Measurements from ENCODE around the gene AGPAT3. TPM values are rescaled to one million over a fixed set of nuclear protein-coding genes. Genes with fewer than 3 reads are reported as not detected.

AGPAT3 gene
- total and polyA plus RNA-seq, 2 donors (not counting 3 experiments of a cell fraction or from before 2014, with no cell fraction given) = 39.9 to 76.7 TPM

DNA sequence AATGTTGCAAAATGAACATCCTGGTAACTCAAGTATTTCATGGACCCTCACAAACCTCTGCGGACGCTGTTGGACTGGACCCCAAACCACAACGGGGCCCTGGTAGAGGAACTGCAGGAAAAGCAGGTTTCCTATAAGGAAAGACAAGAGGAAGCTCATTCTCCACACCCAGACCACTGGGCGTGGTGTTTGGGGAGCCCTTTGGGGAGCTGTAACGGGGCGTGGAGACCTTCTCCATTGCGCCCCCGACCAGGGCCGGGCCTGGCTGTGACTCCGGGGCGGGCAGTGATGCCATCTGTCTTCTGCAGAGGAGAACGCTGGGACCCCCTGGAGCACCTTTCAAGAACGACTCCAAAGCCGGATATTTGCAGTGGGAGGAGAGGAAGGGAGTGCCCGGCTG lies 30.0 kb upstream of the AGPAT3 start:
- Histone ChIP-seq H4K20me1 (replicated peaks; ENCODE audit: control insufficient read depth, extremely low read depth, insufficient read depth, low read length) (no peaks in the 10 kb centered on the region), H3K4me2 (ENCODE audit: insufficient read depth, low read length) (no peak overlapping the region), H3K4me1 (ENCODE audit: control insufficient read depth, extremely low read depth, insufficient read depth, low read length) (no peaks in the 10 kb centered on the region), H3K27ac (ENCODE audit: insufficient read depth, low read depth, low read length) (no peak overlapping the region), H3K27me3 (ENCODE audit: control insufficient read depth in 2 of 2, insufficient read depth in 2 of 2, low read length in 2 of 2) (peaks cover 0 to 6% of the 10 kb centered on the region in 2 experiments), H3K9me3 (replicated peaks; ENCODE audit: control insufficient read depth, insufficient read depth, low read length) (no peaks in the 10 kb centered on the region), H3K4me3 (replicated peaks in 1 of 3; ENCODE audit: insufficient read depth in 1 of 3, low read depth in 1 of 3, low read length in 3 of 3) (no peak overlapping the region), H3K9ac (replicated peaks; ENCODE audit: extremely low read depth, insufficient read depth, low read length) (no peak overlapping the region), H3K36me3 (ENCODE audit: control insufficient read depth in 2 of 2, extremely low read depth in 1 of 2, insufficient read depth in 2 of 2, low read length in 2 of 2) (no peaks in the 10 kb centered on the region), H2AFZ (ENCODE audit: low read depth, low read length) (no peak overlapping the region), H3K79me2 (ENCODE audit: control insufficient read depth, insufficient read depth, low read length) (no peaks in the 10 kb centered on the region), H3K9me1 (replicated peaks; ENCODE audit: control insufficient read depth, extremely low read depth, insufficient read depth, low read length) (no peaks in the 10 kb centered on the region)
- dilution Hi-C loops (cut with MboI; ENCODE audit: extremely low pct_ligation_motif_present, low sequenced_read_pairs) (no loop called here), intact Hi-C loops (cut with micrococcal nuclease) (no loop called here)
- DNase-seq (ENCODE audit: low read depth, low spot score) = no peak
- no TSS peak for BruUV-seq (replicated peaks)
- CTCF ChIA-PET = interaction anchor here (1.0 to 1.3 kb wide), 2 partner anchors 9 to 11 kb away, joined by 4 to 5 read pairs; no protein-coding TSS in a partner anchor
- no peak for FAIRE-seq
- TF ChIP-seq JUN (IDR thresholded peaks at IDR 0.05; ENCODE audit: borderline replicate concordance, insufficient read depth, insufficient read length, low read depth) (no peak), GATA2 (IDR thresholded peaks at IDR 0.05; ENCODE audit: insufficient read depth, insufficient read length, low read depth, low read length) (no peak), FOS (IDR thresholded peaks at IDR 0.05; ENCODE audit: borderline replicate concordance, insufficient read depth, low read length) (no peak)
- TF ChIP-seq, protein P1, sequence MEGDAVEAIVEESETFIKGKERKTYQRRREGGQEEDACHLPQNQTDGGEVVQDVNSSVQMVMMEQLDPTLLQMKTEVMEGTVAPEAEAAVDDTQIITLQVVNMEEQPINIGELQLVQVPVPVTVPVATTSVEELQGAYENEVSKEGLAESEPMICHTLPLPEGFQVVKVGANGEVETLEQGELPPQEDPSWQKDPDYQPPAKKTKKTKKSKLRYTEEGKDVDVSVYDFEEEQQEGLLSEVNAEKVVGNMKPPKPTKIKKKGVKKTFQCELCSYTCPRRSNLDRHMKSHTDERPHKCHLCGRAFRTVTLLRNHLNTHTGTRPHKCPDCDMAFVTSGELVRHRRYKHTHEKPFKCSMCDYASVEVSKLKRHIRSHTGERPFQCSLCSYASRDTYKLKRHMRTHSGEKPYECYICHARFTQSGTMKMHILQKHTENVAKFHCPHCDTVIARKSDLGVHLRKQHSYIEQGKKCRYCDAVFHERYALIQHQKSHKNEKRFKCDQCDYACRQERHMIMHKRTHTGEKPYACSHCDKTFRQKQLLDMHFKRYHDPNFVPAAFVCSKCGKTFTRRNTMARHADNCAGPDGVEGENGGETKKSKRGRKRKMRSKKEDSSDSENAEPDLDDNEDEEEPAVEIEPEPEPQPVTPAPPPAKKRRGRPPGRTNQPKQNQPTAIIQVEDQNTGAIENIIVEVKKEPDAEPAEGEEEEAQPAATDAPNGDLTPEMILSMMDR (IDR thresholded peaks at IDR 0.05; ENCODE audit: extremely low read depth in 1 of 2, insufficient read depth in 1 of 2, low read depth in 1 of 2, low read length in 2 of 2) = no peak
- POLR2A ChIA-PET = no interaction called here

- Histone ChIP-seq H4K20me1 (replicated peaks; ENCODE audit: control insufficient read depth, extremely low read depth, insufficient read depth, low read length) (no peaks in the 10 kb centered on the region), H3K9ac (replicated peaks; ENCODE audit: extremely low read depth, insufficient read depth, low read length) (no peak overlapping the region), H3K4me1 (ENCODE audit: control insufficient read depth, extremely low read depth, insufficient read depth, low read length) (no peaks in the 10 kb centered on the region), H2AFZ (ENCODE audit: low read depth, low read length) (no peak overlapping the region), H3K27me3 (ENCODE audit: control insufficient read depth in 2 of 2, insufficient read depth in 2 of 2, low read length in 2 of 2) (peaks cover 0 to 6% of the 10 kb centered on the region in 2 experiments), H3K36me3 (ENCODE audit: control insufficient read depth in 2 of 2, extremely low read depth in 1 of 2, insufficient read depth in 2 of 2, low read length in 2 of 2) (no peaks in the 10 kb centered on the region), H3K79me2 (ENCODE audit: control insufficient read depth, insufficient read depth, low read length) (no peaks in the 10 kb centered on the region), H3K4me3 (replicated peaks in 1 of 3; ENCODE audit: insufficient read depth in 1 of 3, low read depth in 1 of 3, low read length in 3 of 3) (no peak overlapping the region), H3K4me2 (ENCODE audit: insufficient read depth, low read length) (no peak overlapping the region), H3K9me3 (replicated peaks; ENCODE audit: control insufficient read depth, insufficient read depth, low read length) (no peaks in the 10 kb centered on the region), H3K9me1 (replicated peaks; ENCODE audit: control insufficient read depth, extremely low read depth, insufficient read depth, low read length) (no peaks in the 10 kb centered on the region), H3K27ac (ENCODE audit: insufficient read depth, low read depth, low read length) (no peak overlapping the region)
- ChIA-PET POLR2A (interaction anchor here (0.6 kb wide), 1 partner anchor 23 kb away, joined by 10 read pairs; no protein-coding TSS in a partner anchor), CTCF (interaction anchor here (0.9 to 1.9 kb wide), 3 partner anchors 10 to 103 kb away, joined by 3 to 4 read pairs (median 3); no protein-coding TSS in a partner anchor)
- no peak for DNase-seq (ENCODE audit: low read depth, low spot score)
- intact Hi-C loops (cut with micrococcal nuclease) (no loop called here), dilution Hi-C loops (cut with MboI; ENCODE audit: extremely low pct_ligation_motif_present, low sequenced_read_pairs) (no loop called here)
- BruUV-seq (replicated peaks) = no TSS peak
- FAIRE-seq = no peak
- TF ChIP-seq, protein P1 (IDR thresholded peaks at IDR 0.05; ENCODE audit: extremely low read depth in 1 of 2, insufficient read depth in 1 of 2, low read depth in 1 of 2, low read length in 2 of 2) = no peak
- TF ChIP-seq POLR2AphosphoS5 (IDR thresholded peaks at IDR 0.05; ENCODE audit: insufficient read depth, low read depth, low read length) (no peak), MYC (IDR thresholded peaks at IDR 0.05; ENCODE audit: low read depth, low read length) (no peak), GATA2 (IDR thresholded peaks at IDR 0.05; ENCODE audit: insufficient read depth, insufficient read length, low read depth, low read length) (no peak), JUN (IDR thresholded peaks at IDR 0.05; ENCODE audit: borderline replicate concordance, insufficient read depth, insufficient read length, low read depth) (no peak), EZH2 (IDR thresholded peaks at IDR 0.05; ENCODE audit: borderline replicate concordance, low read depth, low read length, severe bottlenecking) (no peak), MAX (IDR thresholded peaks at IDR 0.05; ENCODE audit: insufficient read depth, insufficient read length) (no peak), FOS (IDR thresholded peaks at IDR 0.05; ENCODE audit: borderline replicate concordance, insufficient read depth, low read length) (no peak), POLR2A (IDR thresholded peaks at IDR 0.05; ENCODE audit: low read depth, low read length) (no peak)
These were observed 29.2 kb upstream of the AGPAT3 start for GRCh38 chr21:43835861-43836260.
